Left ventricle myocardium inferior (tissue), 1 donor: ENCODE measurements around the gene VIPR2. TPM values are rescaled to one million over a fixed set of nuclear protein-coding genes. Genes with fewer than 3 reads are reported as not detected.

Experiments used
- DNase-seq: peaks from one replicate; pipeline ENCODE4 v3.0.0-alpha.2; 2020
- H3K27ac ChIP-seq: fragments of 200-600 bp; replicated peaks from 2 replicates; pipeline ENCODE4 v1.8.0; 2021
- H3K27me3 ChIP-seq: fragments of 200-600 bp; 2 replicates; pipeline ENCODE4 v1.8.0; 2021; ENCODE audit warnings: low read depth
- H3K36me3 ChIP-seq: fragments of 200-600 bp; 2 replicates; pipeline ENCODE4 v1.8.0; 2021
- H3K4me1 ChIP-seq: fragments of 200-600 bp; 2 replicates; pipeline ENCODE4 v1.8.0; 2021
- H3K4me3 ChIP-seq: fragments of 200-600 bp; 2 replicates; pipeline ENCODE4 v1.8.0; 2021; ENCODE audit warnings: mild to moderate bottlenecking, moderate library complexity
- H3K9me3 ChIP-seq: fragments of 200-600 bp; replicated peaks from 2 replicates; pipeline ENCODE4 v1.8.0; 2021
- CTCF ChIP-seq: fragments of 200-600 bp; IDR thresholded peaks from 2 replicates; pipeline ENCODE4 v1.8.0; 2021; ENCODE audit warnings: antibody characterized with exemption, mild to moderate bottlenecking, borderline replicate concordance
- intact Hi-C: fragments of 100-400 bp; cut with micrococcal nuclease; formaldehyde crosslinking; loops from one replicate; pipeline ENCODE4 v1.11.0; 2022
- total RNA-seq: library from RNA; stranded (reverse); fragmentation: NEBNext Ultra II Directional; extraction: Animal tissue kit (Norgen Biotek cat#: 25700); gene quantifications from one replicate; pipeline ENCODE4 v1.2.1, GENCODE V29; 2021
- donor health status: DM: no; HTN: yes; CAD: no; lungs with severe emphysema.

The VIPR2 gene
- total RNA-seq, 1 donor from 2014 or later = 17.5 TPM

- Histone ChIP-seq H3K4me1 (peaks cover 57% of the 10 kb centered on the region), H3K4me3 (no peak overlapping the region), H3K27ac (peak overlapping the region; percentile 98), H3K27me3 (no peaks in the 10 kb centered on the region), H3K36me3 (no peaks in the 10 kb centered on the region), H3K9me3 (no peaks in the 10 kb centered on the region)
- no peak for DNase-seq
- no peak for TF ChIP-seq CTCF
- intact Hi-C loops = no loop called here
Measured at GRCh38 chr7:159091480-159092475, 52.9 kb downstream of the VIPR2 start.

GRCh38 chr7:159091041-159091440 lies 53.6 kb downstream of the VIPR2 start:
- no peak for DNase-seq
- intact Hi-C loops = no loop called here
- Histone ChIP-seq H3K27me3 (no peaks in the 10 kb centered on the region), H3K36me3 (no peaks in the 10 kb centered on the region), H3K4me3 (no peak overlapping the region), H3K4me1 (peaks cover 55% of the 10 kb centered on the region), H3K27ac (no peak overlapping the region), H3K9me3 (no peaks in the 10 kb centered on the region)
- no peak for TF ChIP-seq CTCF

GRCh38 chr7:159088016-159088865 lies 56.4 kb downstream of the VIPR2 start:
- no peak for DNase-seq
- Histone ChIP-seq H3K36me3 (no peaks in the 10 kb centered on the region), H3K4me3 (no peak overlapping the region), H3K4me1 (peaks cover 53% of the 10 kb centered on the region), H3K27ac (no peak overlapping the region), H3K9me3 (no peaks in the 10 kb centered on the region), H3K27me3 (no peaks in the 10 kb centered on the region)
- intact Hi-C loops = no loop called here
- no peak for TF ChIP-seq CTCF

- peak overlapping the region; percentile 38 for H3K27ac ChIP-seq
- H3K27me3 ChIP-seq = no peaks in the 10 kb centered on the region
- intact Hi-C loops = no loop called here
- DNase-seq = no peak
- no peaks in the 10 kb centered on the region for H3K9me3 ChIP-seq
- no peak for TF ChIP-seq CTCF
- H3K36me3 ChIP-seq = no peaks in the 10 kb centered on the region
- no peak overlapping the region for H3K4me3 ChIP-seq
- peaks cover 43% of the 10 kb centered on the region for H3K4me1 ChIP-seq
Measured at GRCh38 chr7:159086301-159086925, 58.3 kb downstream of the VIPR2 start.

- no peaks in the 10 kb centered on the region for H3K9me3 ChIP-seq
- peak; percentile 76 for DNase-seq
- peak overlapping the region; percentile 6 for H3K4me3 ChIP-seq
- H3K36me3 ChIP-seq = no peaks in the 10 kb centered on the region
- intact Hi-C loops = no loop called here
- peak overlapping the region; percentile 85 for H3K27ac ChIP-seq
- TF ChIP-seq CTCF = peak; percentile 44
- peaks cover 38% of the 10 kb centered on the region for H3K4me1 ChIP-seq
- H3K27me3 ChIP-seq = no peaks in the 10 kb centered on the region
Measured at GRCh38 chr7:159084069-159084801, 60.4 kb downstream of the VIPR2 start.
